ENCODE measurements around the gene PRDM12.

PRDM12 gene

DNA sequence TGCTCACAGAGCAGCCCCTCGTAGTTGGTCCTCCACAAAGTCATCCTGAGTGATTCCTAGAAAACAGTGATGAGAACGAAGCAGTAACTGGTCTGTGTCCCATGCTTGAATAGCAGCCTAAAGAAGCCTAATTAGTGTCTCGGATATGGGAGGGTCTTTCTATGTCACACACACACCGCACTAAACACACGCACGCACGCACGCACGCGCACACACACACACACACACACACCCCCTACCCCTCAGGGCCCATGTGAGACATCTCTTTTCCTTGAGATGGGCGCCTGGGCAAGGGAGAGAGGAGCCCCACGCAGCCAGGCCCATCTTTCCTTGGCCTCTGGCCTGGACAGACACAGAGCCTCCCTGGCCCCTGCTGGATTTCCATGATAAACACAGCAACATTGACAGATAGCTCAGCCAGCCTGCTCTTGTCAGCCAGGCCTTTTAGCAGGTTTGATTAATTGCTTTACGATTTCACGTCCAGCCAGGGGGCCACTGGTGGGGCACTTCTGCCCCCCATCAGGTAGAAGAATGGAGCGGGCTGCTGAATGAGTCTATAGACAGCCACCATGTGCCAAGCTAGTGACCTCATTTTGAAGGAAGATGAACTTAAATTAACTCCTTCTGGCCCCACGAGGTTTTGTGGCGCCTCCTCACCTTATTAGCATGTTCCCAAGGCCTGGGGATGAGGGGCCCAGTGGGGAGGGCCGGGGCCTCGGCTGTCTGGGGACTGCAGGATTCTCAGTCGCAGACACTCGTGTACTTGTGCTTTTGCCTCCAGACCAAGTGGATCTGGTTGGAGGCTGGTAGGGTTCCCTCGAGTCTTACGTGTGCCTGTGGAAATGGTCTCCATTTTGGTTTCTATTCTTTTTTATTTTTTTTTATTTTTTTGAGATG is 36.2 kb upstream of the PRDM12 start:
- TF ChIP-seq, protein P1, sequence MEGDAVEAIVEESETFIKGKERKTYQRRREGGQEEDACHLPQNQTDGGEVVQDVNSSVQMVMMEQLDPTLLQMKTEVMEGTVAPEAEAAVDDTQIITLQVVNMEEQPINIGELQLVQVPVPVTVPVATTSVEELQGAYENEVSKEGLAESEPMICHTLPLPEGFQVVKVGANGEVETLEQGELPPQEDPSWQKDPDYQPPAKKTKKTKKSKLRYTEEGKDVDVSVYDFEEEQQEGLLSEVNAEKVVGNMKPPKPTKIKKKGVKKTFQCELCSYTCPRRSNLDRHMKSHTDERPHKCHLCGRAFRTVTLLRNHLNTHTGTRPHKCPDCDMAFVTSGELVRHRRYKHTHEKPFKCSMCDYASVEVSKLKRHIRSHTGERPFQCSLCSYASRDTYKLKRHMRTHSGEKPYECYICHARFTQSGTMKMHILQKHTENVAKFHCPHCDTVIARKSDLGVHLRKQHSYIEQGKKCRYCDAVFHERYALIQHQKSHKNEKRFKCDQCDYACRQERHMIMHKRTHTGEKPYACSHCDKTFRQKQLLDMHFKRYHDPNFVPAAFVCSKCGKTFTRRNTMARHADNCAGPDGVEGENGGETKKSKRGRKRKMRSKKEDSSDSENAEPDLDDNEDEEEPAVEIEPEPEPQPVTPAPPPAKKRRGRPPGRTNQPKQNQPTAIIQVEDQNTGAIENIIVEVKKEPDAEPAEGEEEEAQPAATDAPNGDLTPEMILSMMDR (IDR thresholded peaks at IDR 0.05; ENCODE audit: extremely low read depth, missing control alignments) = no peak
- no peak for DNase-seq (ENCODE audit: low spot score)

GRCh38 chr9:130629443-130630070 is 34.8 kb upstream of the PRDM12 start:
- TF ChIP-seq, protein P1 (IDR thresholded peaks at IDR 0.05; ENCODE audit: extremely low read depth, missing control alignments) = no peak
- DNase-seq (ENCODE audit: low spot score) = no peak

GRCh38 chr9:130630071-130630450 is 34.3 kb upstream of the PRDM12 start:
- TF ChIP-seq, protein P1 (IDR thresholded peaks at IDR 0.05; ENCODE audit: extremely low read depth, missing control alignments) = no peak
- DNase-seq (ENCODE audit: low spot score) = no peak

DNA sequence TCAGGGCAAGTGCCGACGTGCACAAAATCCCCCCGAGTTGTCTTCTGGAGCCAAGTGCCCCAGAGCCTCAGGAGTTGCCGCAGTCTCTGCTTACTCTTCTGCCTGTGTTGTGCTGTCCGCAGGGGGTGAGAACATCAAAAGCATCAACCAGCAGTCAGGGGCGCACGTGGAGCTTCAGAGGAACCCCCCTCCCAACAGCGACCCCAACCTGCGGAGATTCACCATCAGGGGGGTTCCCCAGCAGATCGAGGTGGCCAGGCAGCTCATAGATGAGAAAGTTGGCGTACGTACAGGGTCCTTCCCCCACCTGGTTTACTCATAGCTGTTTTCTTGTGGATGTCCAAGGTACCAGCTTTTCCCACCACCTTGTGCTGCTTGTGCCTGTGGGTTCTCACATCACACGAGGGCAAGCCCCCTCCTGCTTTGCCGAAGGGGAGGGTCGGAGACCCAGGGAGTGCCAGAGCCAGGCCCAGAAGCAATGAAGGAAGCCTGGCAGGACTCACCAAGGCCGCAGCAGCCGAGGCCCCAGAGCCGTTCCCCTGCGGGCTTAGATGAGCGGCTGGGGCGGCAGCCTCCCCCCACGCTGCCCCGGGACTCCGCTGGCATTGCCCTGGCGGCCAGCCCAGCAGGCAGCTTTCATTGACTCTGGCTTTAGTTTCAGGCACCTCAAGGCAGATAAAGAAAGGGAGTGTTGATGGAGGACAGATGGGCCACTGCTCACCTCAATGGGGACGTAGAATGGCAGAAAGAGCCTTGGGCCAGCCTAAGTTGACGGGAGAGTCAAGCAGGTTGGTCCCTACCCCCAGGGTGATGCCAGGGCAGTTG is 33.7 kb upstream of the PRDM12 start:
- TF ChIP-seq, protein P1 (IDR thresholded peaks at IDR 0.05; ENCODE audit: extremely low read depth, missing control alignments) = no peak
- DNase-seq (ENCODE audit: low spot score) = no peak

DNA sequence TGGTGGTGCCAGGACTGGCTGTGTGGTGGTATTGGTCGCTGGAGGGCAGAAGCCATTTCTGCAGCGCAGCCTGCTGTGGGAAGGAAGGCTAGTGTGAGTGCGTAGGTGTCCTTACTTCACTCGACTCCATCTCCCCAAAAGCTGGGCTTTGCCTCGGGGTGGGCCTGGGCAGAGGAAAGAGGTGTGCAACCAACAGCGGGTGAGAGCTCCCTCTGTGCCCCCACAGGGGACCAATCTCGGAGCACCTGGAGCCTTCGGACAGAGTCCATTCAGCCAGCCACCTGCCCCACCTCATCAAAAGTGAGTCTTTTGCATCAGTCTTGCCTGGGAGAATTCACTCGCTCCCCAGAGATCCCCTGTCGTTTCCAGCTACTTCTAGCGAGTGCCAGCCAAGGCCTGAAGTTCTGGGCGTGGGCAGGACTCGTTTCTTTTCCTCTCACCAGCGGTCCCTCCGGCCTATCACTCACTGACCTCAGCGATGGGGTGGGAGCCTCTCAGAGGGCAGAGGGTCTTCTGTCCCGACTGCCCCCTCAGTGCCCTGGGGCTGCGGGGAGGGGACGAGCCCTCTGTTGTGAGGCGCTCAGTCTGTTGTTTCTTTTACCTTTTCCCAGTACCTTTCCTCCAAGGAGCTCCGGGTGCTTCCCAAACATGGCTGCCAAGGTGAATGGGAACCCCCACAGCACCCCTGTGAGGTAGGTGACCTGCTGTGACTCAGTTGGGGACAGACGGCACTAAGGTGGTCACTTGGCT is 32.9 kb upstream of the PRDM12 start:
- DNase-seq (ENCODE audit: low spot score) = no peak

DNA sequence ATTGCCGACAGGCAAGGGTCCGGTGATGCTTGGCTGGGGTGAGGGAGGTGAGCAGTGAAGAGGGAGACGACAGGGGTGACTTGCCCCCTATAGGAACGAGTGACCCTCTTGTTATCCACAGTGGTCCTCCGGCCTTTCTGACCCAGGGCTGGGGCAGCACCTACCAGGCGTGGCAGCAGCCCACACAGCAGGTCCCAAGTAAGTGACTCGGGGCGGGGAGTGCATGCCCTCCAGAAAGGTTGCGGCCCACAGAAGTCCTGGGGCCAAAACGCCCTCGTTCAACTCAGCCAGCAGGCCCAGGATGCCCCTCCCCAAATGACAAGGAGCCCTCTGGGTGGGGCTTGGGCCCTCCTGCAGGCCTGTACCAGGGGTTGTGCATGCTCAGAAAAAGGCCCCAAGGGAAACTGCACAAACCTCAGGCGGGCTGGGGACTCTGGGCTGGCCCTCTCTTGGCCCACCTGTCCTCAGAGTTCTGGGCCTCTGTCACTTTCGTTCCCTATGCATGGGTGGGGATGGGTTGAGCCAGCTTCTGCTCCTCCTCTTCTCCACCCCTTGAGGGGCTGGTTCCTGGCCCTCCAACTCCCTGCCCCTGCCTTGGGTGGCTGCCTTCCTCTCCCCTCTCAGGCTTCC is 32.2 kb upstream of the PRDM12 start:
- TF ChIP-seq, protein P1 (IDR thresholded peaks at IDR 0.05; ENCODE audit: extremely low read depth, missing control alignments) = no peak

More for the DNA sequence above, 32.9 kb upstream of the PRDM12 start:
- TF ChIP-seq, protein P1 (IDR thresholded peaks at IDR 0.05; ENCODE audit: extremely low read depth, missing control alignments) = no peak

More for the DNA sequence above, 32.2 kb upstream of the PRDM12 start:
- no peak for DNase-seq (ENCODE audit: low spot score)
